Esophagus muscularis mucosa (tissue), 4 donors: ENCODE results near the gene MAEA. TPM values are rescaled to one million over a fixed set of nuclear protein-coding genes. Genes with fewer than 3 reads are reported as not detected.

Source experiments
- DNase-seq: peaks from one replicate; pipeline ENCODE4 v3.0.0-alpha.2; 2017; ENCODE audit errors: extremely low spot score
- H3K27ac ChIP-seq, 4 donors: fragments of 200-600 bp; sonication (generic); replicated peaks in 1 of 4; 1 replicate in 3 of 4; 2 replicates in 1 of 4; pipeline ENCODE4 v1.5.1; 2016 to 2019; ENCODE audit warnings: mild to moderate bottlenecking in 1 of 4
- H3K27me3 ChIP-seq, 4 donors: fragments of 200-600 bp; sonication (generic); one replicate each; pipeline versions ENCODE4 v1.5.1 to v1.6.0; 2016 to 2019
- H3K36me3 ChIP-seq, 4 donors: fragments of 200-600 bp; sonication (generic); one replicate each; pipeline ENCODE4 v1.5.1; 2016 to 2019
- H3K4me1 ChIP-seq, 4 donors: fragments of 200-600 bp; sonication (generic); one replicate each; pipeline ENCODE4 v1.5.1; 2016 to 2019
- H3K4me3 ChIP-seq, 4 donors: fragments of 200-600 bp; sonication (generic); 1 replicate in 2 of 4; 2 replicates in 2 of 4; pipeline ENCODE4 v1.5.1; 2016 to 2019; ENCODE audit warnings: mild to moderate bottlenecking in 4 of 4, moderate library complexity in 1 of 4
- H3K9me3 ChIP-seq, 4 donors: fragments of 200-600 bp; sonication (generic); 1 replicate in 3 of 4; 2 replicates in 1 of 4; pipeline ENCODE4 v1.5.1; 2016 to 2019
- CTCF ChIP-seq, 3 experiments: fragments of 200-600 bp in 2 of 3; fragments of 450-650 bp in 1 of 3; sonication (generic) in 2 of 3; IDR thresholded peaks; one replicate each; pipeline ENCODE4 v1.5.1; 2017 to 2019; ENCODE audit warnings: antibody characterized with exemption in 3 of 3, mild to moderate bottlenecking in 2 of 3, moderate library complexity in 1 of 3
- EP300 ChIP-seq: sonication (generic); formaldehyde crosslinking; IDR thresholded peaks from one replicate; pipeline ENCODE4 v1.6.1; 2017; ENCODE audit warnings: antibody characterized with exemption
- POLR2A ChIP-seq: fragments of 450-650 bp; IDR thresholded peaks from one replicate; pipeline ENCODE4 v1.6.1; 2017; ENCODE audit warnings: antibody characterized with exemption, moderate library complexity, mild to moderate bottlenecking, low read depth
- POLR2AphosphoS5 ChIP-seq, 2 donors: sonication (generic); formaldehyde crosslinking; IDR thresholded peaks; one replicate each; pipeline ENCODE4 v1.6.1; 2017; ENCODE audit warnings: antibody characterized with exemption in 2 of 2
- WGBS: methylation state at CpG from one replicate; pipeline ENCODE4 v1.1.5; 2018; 5-methylcytosine and 5-hydroxymethylcytosine counted together
- intact Hi-C: fragments of 100-400 bp; cut with DNase I; formaldehyde crosslinking; loops from one replicate; pipeline ENCODE4 v1.15.1; 2023
- total RNA-seq, 4 donors: library from RNA; depleted of rRNA; stranded (reverse); fragments of >200 nt; gene quantifications; one replicate each; pipeline versions ENCODE4 v1.1.0 to v1.2.1, GENCODE V29; 2016

The MAEA gene
- 10 to 100 TPM; 54.5 to 63.1 (median 59.8) TPM for total RNA-seq

GRCh38 chr4:1289207-1290164 lies at the start of gene MAEA:
TSS of gene MAEA (plus strand) at chr4:1289891. CDS start at chr4:1289914, 23 bp downstream.
- TF ChIP-seq EP300: no peak
- peak; percentile 85 to 94 for TF ChIP-seq POLR2AphosphoS5 (IDR thresholded peaks at IDR 0.05)
- TF ChIP-seq POLR2A: peak; percentile 20
- peak within 1 kb of the TSS; percentile 84 to 99 (median 96) for H3K4me3 ChIP-seq
- no peaks in the 10 kb centered on the region for H3K9me3 ChIP-seq
- H3K27me3 ChIP-seq: no peaks in the 10 kb centered on the region
- intact Hi-C loops: loop anchor here (1.0 kb wide), 1 partner anchor 20 kb away; no protein-coding TSS in a partner anchor
- peak; percentile 99 for DNase-seq
- peak within 1 kb of the TSS; percentile 83 to 96 (median 92) for H3K27ac ChIP-seq
- WGBS: 2% methylated on average over 38 of the region's 95 CpGs
- H3K36me3 ChIP-seq: no peaks in the 10 kb centered on the region
- peaks cover 45 to 50% (median 49%) of the 10 kb centered on the region in 4 donors for H3K4me1 ChIP-seq

DNA sequence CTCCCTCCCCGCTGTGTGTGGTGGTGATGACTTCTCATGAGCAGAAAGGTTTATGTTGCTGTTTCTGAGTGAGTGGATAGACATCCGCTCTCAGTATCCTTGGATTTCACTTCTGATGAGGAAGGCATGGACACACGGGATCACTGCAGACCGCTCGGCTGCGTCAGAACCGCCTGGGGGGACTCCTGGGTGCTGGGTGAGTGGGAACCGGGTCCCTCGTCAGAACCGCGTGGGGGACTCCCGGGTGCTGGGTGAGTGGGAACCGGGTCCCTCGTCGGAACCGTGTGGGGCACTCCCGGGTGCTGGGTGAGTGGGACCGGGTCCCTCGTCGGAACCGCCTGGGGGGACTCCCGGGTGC lies 49.8 kb upstream of the MAEA start:
- H3K4me1 ChIP-seq: peaks cover 39 to 61% (median 48%) of the 10 kb centered on the region in 4 donors
- H3K9me3 ChIP-seq: no peaks in the 10 kb centered on the region
- no peak overlapping the region for H3K4me3 ChIP-seq
- no peak overlapping the region for H3K27ac ChIP-seq
- 100% methylated on average over 2 of the region's 22 CpGs for WGBS
- intact Hi-C loops: no loop called here
- peaks cover 27 to 68% (median 64%) of the 10 kb centered on the region in 4 donors for H3K36me3 ChIP-seq
- DNase-seq: no peak
- no peaks in the 10 kb centered on the region for H3K27me3 ChIP-seq
- TF ChIP-seq EP300 (no peak), CTCF (IDR thresholded peaks at IDR 0.05) (no peak), POLR2AphosphoS5 (IDR thresholded peaks at IDR 0.05) (no peak), POLR2A (no peak)

DNA sequence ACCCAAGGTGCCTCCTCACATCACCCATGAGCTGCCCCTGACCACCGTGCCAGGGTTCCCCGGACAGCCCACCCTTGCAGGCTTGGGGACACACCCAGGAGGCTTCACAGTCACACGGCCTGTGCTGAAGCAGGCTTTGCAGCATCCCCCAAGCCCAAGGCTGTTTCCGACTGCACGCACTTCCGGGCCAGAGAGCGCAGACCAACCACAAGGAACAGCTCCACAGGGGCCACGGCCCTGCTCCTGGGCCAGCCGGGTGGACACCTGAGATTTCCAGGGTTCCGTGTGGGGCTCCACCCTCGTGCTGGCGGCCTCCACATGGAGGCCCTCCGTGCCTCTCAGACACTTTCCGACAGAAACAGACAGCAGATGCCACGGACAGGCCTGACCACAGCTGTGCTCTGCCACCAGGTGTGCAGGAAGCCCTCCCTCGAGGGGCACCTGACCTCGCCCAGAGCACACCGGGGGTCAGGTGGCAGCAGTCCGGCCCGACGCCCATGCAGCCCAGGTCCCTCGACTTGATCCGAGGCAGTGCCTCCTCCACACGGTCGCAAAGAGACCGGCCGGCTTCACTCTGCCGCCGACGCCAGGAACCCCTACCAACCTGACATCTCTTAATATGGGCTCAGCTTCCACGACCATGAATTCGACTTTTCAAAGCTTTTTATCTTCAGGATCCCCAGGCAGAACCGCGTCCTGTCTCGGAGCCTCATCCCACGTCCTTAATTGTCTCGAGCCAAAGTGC lies 48.8 kb upstream of the MAEA start:
- no peak overlapping the region for H3K27ac ChIP-seq
- TF ChIP-seq CTCF (IDR thresholded peaks at IDR 0.05) (no peak), POLR2AphosphoS5 (IDR thresholded peaks at IDR 0.05) (no peak), EP300 (no peak), POLR2A (no peak)
- no peak overlapping the region for H3K4me3 ChIP-seq
- no peaks in the 10 kb centered on the region for H3K27me3 ChIP-seq
- peaks cover 47 to 65% (median 55%) of the 10 kb centered on the region in 4 donors for H3K4me1 ChIP-seq
- intact Hi-C loops: no loop called here
- H3K9me3 ChIP-seq: no peaks in the 10 kb centered on the region
- WGBS: 83% methylated on average over 37 of the region's 37 CpGs
- H3K36me3 ChIP-seq: peaks cover 18 to 58% (median 54%) of the 10 kb centered on the region in 4 donors
- DNase-seq: no peak

GRCh38 chr4:1241466-1241935 lies 48.2 kb upstream of the MAEA start:
- Histone ChIP-seq H3K36me3 (peaks cover 13 to 52% (median 48%) of the 10 kb centered on the region in 4 donors), H3K27ac (no peak overlapping the region), H3K27me3 (no peaks in the 10 kb centered on the region), H3K4me1 (peaks cover 53 to 71% (median 61%) of the 10 kb centered on the region in 4 donors), H3K4me3 (no peak overlapping the region), H3K9me3 (no peaks in the 10 kb centered on the region)
- 89% methylated on average over 12 of the region's 21 CpGs for WGBS
- TF ChIP-seq CTCF (IDR thresholded peaks at IDR 0.05) (no peak), POLR2AphosphoS5 (IDR thresholded peaks at IDR 0.05) (no peak), EP300 (no peak), POLR2A (no peak)
- intact Hi-C loops: no loop called here
- no peak for DNase-seq
